A549 (cell line): ENCODE data around the gene SVEP1. TPM values are rescaled to one million over a fixed set of nuclear protein-coding genes. Genes with fewer than 3 reads are reported as not detected.

ENCODE experiments used
- ATAC-seq, 2 experiments: fragments of 200-7000 bp in 1 of 2; fragments of >200 bp in 1 of 2; cut with Nextera tagmentation in 1 of 2; cut with Tn5 transposase in 1 of 2; 3 replicates each; pipeline versions ENCODE4 v1.8.0 to v1.9.1; 2018 to 2020; ENCODE audit warnings: mild to moderate bottlenecking in 1 of 2, moderate library complexity in 1 of 2
- CTCF ChIA-PET: fragments of 300-600 bp; sonication (Branson Sonifier 250); formaldehyde crosslinking; extraction: SDS; loops from one replicate; lab custom pipeline; 2021; ENCODE audit warnings: antibody characterized with exemption, inconsistent platforms; lab: Yijun Ruan, JAX
- POLR2A ChIA-PET: fragments of 350-600 bp; formaldehyde crosslinking; extraction: SDS; loops from one replicate; lab custom pipeline; 2021; ENCODE audit warnings: antibody characterized with exemption, inconsistent platforms; lab: Yijun Ruan, JAX
- DNase-seq, 2 experiments: peaks; one replicate each; pipeline versions ENCODE4 v3.0.0 to v3.0.0-alpha.2; 2011 to 2016; ENCODE audit warnings: low read depth in 1 of 2, low spot score in 1 of 2
- FAIRE-seq: peaks from 2 replicates; lab custom pipeline; 2011; peaks lifted over from hg19 to GRCh38; lab: Jason Lieb, UNC
- H3K27ac ChIP-seq, 2 experiments: fragments of >200 bp; sonication (Bioruptor Twin); formaldehyde crosslinking; 3 replicates each; pipeline ENCODE4 v1.5.1; 2016 to 2017
- H3K4me1 ChIP-seq: fragments of >200 bp; sonication (Bioruptor Twin); formaldehyde crosslinking; 3 replicates; pipeline ENCODE4 v1.6.1; 2016
- H3K4me2 ChIP-seq: fragments of >200 bp; sonication (Bioruptor Twin); formaldehyde crosslinking; 3 replicates; pipeline ENCODE4 v1.6.1; 2016
- H3K4me3 ChIP-seq: fragments of >200 bp; sonication (Bioruptor Twin); formaldehyde crosslinking; 3 replicates; pipeline ENCODE4 v1.5.1; 2016
- H3K9me3 ChIP-seq: fragments of >200 bp; sonication (Bioruptor Twin); formaldehyde crosslinking; 3 replicates; pipeline ENCODE4 v1.6.1; 2016
- BHLHE40 ChIP-seq: IDR thresholded peaks from 2 replicates; pipeline ENCODE4 v1.6.1; 2012; ENCODE audit warnings: low read depth, low read length, inconsistent platforms
- CHD4 ChIP-seq: fragments of 200-600 bp; sonication (generic); IDR thresholded peaks from 2 replicates; pipeline ENCODE4 v1.6.1; 2016; ENCODE audit warnings: antibody characterized with exemption, mild to moderate bottlenecking, borderline replicate concordance
- EHMT2 ChIP-seq: fragments of 200-600 bp; sonication (generic); IDR thresholded peaks from 2 replicates; pipeline ENCODE4 v1.6.1; 2016; ENCODE audit warnings: antibody characterized with exemption, low read depth, mild to moderate bottlenecking, moderate library complexity
- FOXS1 ChIP-seq: fragments of 250-450 bp; sonication (Bioruptor Pico); IDR thresholded peaks from 2 replicates; pipeline ENCODE4 v1.5.0; 2020; ENCODE audit warnings: mild to moderate bottlenecking, moderate library complexity
- JUNB ChIP-seq: fragments of >200 bp; sonication (Bioruptor Twin); formaldehyde crosslinking; IDR thresholded peaks from 2 replicates; pipeline ENCODE4 v1.6.1; 2016
- MAZ ChIP-seq: fragments of 150-350 bp; IDR thresholded peaks from 2 replicates; pipeline ENCODE4 v1.6.1; 2014; ENCODE audit warnings: antibody characterized with exemption, low read depth, low read length, borderline replicate concordance
- RAD21 ChIP-seq, 2 experiments: fragments of >200 bp in 1 of 2; sonication (Bioruptor Twin) in 1 of 2; formaldehyde crosslinking in 1 of 2; IDR thresholded peaks in 1 of 2; conservative IDR thresholded peaks in 1 of 2; 2 replicates in 1 of 2; 3 replicates in 1 of 2; pipeline ENCODE4 v1.6.1; 2012 to 2018; ENCODE audit warnings: inconsistent platforms in 1 of 2
- RARB ChIP-seq: fragments of 250-450 bp; sonication (Bioruptor Pico); IDR thresholded peaks from 2 replicates; pipeline ENCODE4 v1.8.0; 2021; ENCODE audit warnings: mild to moderate bottlenecking, moderate library complexity
- RFX5 ChIP-seq: fragments of 450-650 bp; IDR thresholded peaks from 2 replicates; pipeline ENCODE4 v1.7.1; 2014; ENCODE audit warnings: antibody characterized with exemption, mild to moderate bottlenecking, moderate library complexity
- SMC3 ChIP-seq: fragments of >200 bp; sonication (Bioruptor Twin); formaldehyde crosslinking; IDR thresholded peaks from 3 replicates; pipeline ENCODE4 v1.6.1; 2018; ENCODE audit warnings: inconsistent platforms
- TFCP2L1 ChIP-seq: fragments of 250-450 bp; sonication (Bioruptor Pico); IDR thresholded peaks from 2 replicates; pipeline ENCODE4 v1.5.0; 2021; ENCODE audit warnings: mild to moderate bottlenecking
- TP53 ChIP-seq: fragments of 250-450 bp; sonication (Bioruptor Pico); IDR thresholded peaks from 2 replicates; pipeline ENCODE4 v1.5.0; 2021; ENCODE audit warnings: mild to moderate bottlenecking, moderate library complexity
- ZFP36 ChIP-seq: fragments of 450-650 bp; IDR thresholded peaks from 2 replicates; pipeline ENCODE4 v1.6.1; 2014; ENCODE audit warnings: borderline replicate concordance; ENCODE audit not compliant: partially characterized antibody
- WGBS: methylation state at CpG from one replicate; pipeline ENCODE4 v1.1.6; 2017; ENCODE audit errors: missing lambda C conversion rate; 5-methylcytosine and 5-hydroxymethylcytosine counted together
- polyA plus RNA-seq, 4 experiments: library from polyadenylated mRNA; depleted of rRNA in 3 of 4; stranded (reverse); fragments of >200 nt; fragmentation: RNase III in 1 of 4; extraction: RNeasy Plus Mini Kit Qiagen cat#74134 plus additional on column Dnase treatment in 1 of 4; gene quantifications; 2 replicates in 3 of 4; 3 replicates in 1 of 4; pipeline ENCODE4 v1.2.3, GENCODE V29; 2011 to 2017
- TF ChIP-seq, protein P1 (sequence below): fragments of 200-600 bp; sonication (generic); IDR thresholded peaks from 2 replicates; pipeline ENCODE4 v1.6.1; 2016; ENCODE audit warnings: antibody characterized with exemption, mild to moderate bottlenecking, moderate library complexity
- TF ChIP-seq, protein P2 (sequence below): fragments of >200 bp; sonication (Bioruptor Twin); formaldehyde crosslinking; IDR thresholded peaks from 3 replicates; pipeline ENCODE4 v1.6.1; 2016
- TF ChIP-seq, protein P3 (sequence below): fragments of 250-450 bp; sonication (Bioruptor Pico); IDR thresholded peaks from 2 replicates; pipeline ENCODE4 v1.5.0; 2021; ENCODE audit warnings: mild to moderate bottlenecking, moderate library complexity, borderline replicate concordance

SVEP1 gene
- polyA plus RNA-seq, 2 of the 4 experiments (the other 2 are of a cell fraction): 0.52 to 1.5 TPM

DNA sequence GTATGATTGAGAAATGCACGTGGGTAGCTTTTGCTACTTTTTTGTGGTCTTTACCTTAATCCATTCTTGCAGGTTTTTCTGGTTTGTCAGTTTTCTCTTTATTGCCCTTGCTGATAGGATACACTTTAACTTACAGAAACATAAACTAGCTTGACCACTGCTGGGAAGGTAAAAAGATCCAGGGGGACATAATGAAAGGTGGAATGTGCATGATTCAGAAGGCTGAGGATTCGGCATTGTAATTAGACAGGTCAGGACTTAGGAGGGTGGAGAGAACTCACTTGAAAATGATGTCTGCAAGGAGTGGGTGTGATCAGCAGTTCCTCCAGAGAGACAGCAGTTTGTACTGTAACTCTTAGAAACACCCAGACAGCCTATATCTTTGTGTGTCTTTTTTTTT is 222.0 kb downstream of the SVEP1 start (continued):
- TF ChIP-seq, protein P1, sequence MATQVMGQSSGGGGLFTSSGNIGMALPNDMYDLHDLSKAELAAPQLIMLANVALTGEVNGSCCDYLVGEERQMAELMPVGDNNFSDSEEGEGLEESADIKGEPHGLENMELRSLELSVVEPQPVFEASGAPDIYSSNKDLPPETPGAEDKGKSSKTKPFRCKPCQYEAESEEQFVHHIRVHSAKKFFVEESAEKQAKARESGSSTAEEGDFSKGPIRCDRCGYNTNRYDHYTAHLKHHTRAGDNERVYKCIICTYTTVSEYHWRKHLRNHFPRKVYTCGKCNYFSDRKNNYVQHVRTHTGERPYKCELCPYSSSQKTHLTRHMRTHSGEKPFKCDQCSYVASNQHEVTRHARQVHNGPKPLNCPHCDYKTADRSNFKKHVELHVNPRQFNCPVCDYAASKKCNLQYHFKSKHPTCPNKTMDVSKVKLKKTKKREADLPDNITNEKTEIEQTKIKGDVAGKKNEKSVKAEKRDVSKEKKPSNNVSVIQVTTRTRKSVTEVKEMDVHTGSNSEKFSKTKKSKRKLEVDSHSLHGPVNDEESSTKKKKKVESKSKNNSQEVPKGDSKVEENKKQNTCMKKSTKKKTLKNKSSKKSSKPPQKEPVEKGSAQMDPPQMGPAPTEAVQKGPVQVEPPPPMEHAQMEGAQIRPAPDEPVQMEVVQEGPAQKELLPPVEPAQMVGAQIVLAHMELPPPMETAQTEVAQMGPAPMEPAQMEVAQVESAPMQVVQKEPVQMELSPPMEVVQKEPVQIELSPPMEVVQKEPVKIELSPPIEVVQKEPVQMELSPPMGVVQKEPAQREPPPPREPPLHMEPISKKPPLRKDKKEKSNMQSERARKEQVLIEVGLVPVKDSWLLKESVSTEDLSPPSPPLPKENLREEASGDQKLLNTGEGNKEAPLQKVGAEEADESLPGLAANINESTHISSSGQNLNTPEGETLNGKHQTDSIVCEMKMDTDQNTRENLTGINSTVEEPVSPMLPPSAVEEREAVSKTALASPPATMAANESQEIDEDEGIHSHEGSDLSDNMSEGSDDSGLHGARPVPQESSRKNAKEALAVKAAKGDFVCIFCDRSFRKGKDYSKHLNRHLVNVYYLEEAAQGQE: no peak
- TF ChIP-seq, protein P2, sequence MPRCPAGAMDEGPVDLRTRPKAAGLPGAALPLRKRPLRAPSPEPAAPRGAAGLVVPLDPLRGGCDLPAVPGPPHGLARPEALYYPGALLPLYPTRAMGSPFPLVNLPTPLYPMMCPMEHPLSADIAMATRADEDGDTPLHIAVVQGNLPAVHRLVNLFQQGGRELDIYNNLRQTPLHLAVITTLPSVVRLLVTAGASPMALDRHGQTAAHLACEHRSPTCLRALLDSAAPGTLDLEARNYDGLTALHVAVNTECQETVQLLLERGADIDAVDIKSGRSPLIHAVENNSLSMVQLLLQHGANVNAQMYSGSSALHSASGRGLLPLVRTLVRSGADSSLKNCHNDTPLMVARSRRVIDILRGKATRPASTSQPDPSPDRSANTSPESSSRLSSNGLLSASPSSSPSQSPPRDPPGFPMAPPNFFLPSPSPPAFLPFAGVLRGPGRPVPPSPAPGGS: no peak
- TF ChIP-seq RFX5: no peak
- no peak for TF ChIP-seq TP53 (CRISPR knock-in tag)
- no peak for TF ChIP-seq JUNB

DNA sequence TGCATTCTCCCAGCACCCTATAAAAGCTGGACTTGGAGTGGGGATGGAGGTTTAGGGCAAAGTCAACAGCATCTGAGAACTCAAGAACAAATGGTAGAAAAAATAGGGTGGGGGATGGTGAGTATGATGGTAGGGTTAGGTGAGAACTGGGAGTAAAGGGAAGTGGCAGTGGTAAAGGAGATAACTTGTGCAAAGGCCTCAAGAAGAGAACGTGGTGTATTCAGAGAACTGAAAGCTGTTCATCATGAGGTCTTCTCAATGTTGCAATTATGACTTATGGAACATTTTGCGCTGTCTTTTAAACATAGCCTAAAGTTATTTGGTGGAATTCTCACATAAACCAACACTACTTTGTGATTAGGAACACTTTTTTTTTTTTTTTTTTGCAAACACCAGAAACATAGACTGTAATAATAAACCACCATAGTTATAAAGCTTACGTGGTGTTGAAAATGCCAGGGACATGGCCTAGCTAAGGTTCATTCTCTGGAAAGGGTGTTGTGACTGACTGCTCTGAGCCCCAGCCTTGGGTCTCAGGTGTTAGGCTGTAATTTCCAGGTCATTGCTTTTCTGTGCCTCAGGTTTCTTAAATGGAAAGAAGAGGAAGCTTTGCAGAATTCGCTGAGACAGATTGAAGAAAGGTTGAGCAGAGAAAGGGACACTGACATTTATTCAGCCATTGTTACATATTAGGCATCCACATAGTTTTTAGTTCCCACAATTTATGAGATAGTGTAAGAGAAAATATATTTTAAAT is 222.7 kb downstream of the SVEP1 start:
- DNase-seq (no peak), ATAC-seq (no peak), FAIRE-seq (no peak)
- TF ChIP-seq ZFP36 (no peak), BHLHE40 (no peak), CHD4 (no peak), JUNB (no peak)
- Histone ChIP-seq H3K4me2 (no peak overlapping the region), H3K27ac (no peak overlapping the region), H3K9me3 (no peaks in the 10 kb centered on the region), H3K4me3 (no peak overlapping the region), H3K4me1 (no peaks in the 10 kb centered on the region; the same call in 2 of the 3 replicates)
- WGBS: 65% methylated on average over 4 of the region's 4 CpGs
- ChIA-PET POLR2A (interaction anchor here (1.3 kb wide), 1 partner anchor 100 kb away, joined by 3 read pairs; the partner anchor contains the start of gene TXN), CTCF (no interaction called here)

DNA sequence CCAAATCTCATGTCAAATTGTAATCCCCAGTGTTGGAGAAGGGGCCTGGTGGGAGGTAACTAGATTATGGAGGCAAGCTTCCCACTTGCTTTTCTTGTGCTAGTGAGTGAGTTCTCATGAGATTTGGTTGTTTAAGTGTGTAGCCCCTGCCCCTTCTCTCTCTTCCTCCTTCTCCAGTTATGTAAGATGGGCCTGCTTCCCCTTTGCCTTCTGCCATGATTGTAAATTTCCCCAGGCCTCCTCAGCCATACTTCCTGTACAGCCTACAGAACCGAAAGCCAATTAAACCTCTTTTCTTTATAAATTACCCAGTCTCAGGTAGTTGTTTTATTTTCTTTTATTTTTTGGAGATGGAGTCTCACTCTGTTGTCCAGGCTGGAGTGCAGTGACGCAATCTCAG is 223.6 kb downstream of the SVEP1 start:
- no peak for ATAC-seq
- no peaks in the 10 kb centered on the region for H3K9me3 ChIP-seq

More for the DNA sequence above, 223.6 kb downstream of the SVEP1 start:
- Histone ChIP-seq H3K27ac (no peak overlapping the region), H3K4me3 (no peak overlapping the region), H3K4me2 (no peak overlapping the region), H3K4me1 (peaks cover 7% of the 10 kb centered on the region; the same call in 2 of the 3 replicates)
- ChIA-PET POLR2A (no interaction called here), CTCF (interaction anchor here (1.3 kb wide), 1 partner anchor 56 kb away, joined by 3 read pairs; no protein-coding TSS in a partner anchor)
- TF ChIP-seq, protein P3, sequence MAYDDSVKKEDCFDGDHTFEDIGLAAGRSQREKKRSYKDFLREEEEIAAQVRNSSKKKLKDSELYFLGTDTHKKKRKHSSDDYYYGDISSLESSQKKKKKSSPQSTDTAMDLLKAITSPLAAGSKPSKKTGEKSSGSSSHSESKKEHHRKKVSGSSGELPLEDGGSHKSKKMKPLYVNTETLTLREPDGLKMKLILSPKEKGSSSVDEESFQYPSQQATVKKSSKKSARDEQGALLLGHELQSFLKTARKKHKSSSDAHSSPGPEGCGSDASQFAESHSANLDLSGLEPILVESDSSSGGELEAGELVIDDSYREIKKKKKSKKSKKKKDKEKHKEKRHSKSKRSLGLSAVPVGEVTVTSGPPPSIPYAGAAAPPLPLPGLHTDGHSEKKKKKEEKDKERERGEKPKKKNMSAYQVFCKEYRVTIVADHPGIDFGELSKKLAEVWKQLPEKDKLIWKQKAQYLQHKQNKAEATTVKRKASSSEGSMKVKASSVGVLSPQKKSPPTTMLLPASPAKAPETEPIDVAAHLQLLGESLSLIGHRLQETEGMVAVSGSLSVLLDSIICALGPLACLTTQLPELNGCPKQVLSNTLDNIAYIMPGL (CRISPR knock-in tag): no peak
- TF ChIP-seq RARB (CRISPR knock-in tag) (no peak), SMC3 (no peak), EHMT2 (no peak), RAD21 (conservative IDR thresholded peaks at IDR 0.05 in 1 of 2, IDR thresholded peaks at IDR 0.05 in 1 of 2) (no peak), TFCP2L1 (no peak), FOXS1 (CRISPR knock-in tag) (no peak), CHD4 (no peak), MAZ (no peak)
- DNase-seq (no peak), FAIRE-seq (no peak)
- 65% methylated on average over 2 of the region's 2 CpGs for whole genome bisulfite sequencing
